Sigmoid colon (tissue), 7 donors: ENCODE results near the gene IFNLR1. TPM values are rescaled to one million over a fixed set of nuclear protein-coding genes. Genes with fewer than 3 reads are reported as not detected.

Experiments used
- DNase-seq: peaks from one replicate; pipeline ENCODE4 v3.0.0-alpha.2; 2019
- H3K27ac ChIP-seq, 4 donors: fragments of 200-600 bp; sonication (generic); one replicate each; pipeline ENCODE4 v1.5.1; 2016 to 2019; ENCODE audit warnings: mild to moderate bottlenecking in 1 of 4
- H3K27me3 ChIP-seq, 3 donors: fragments of 200-600 bp; sonication (generic); one replicate each; pipeline ENCODE4 v1.5.1; 2019; ENCODE audit warnings: mild to moderate bottlenecking in 1 of 3
- H3K36me3 ChIP-seq, 4 donors: fragments of 200-600 bp; sonication (generic); one replicate each; pipeline ENCODE4 v1.5.1; 2016 to 2019
- H3K4me1 ChIP-seq, 4 donors: fragments of 200-600 bp; sonication (generic); one replicate each; pipeline ENCODE4 v1.5.1; 2017 to 2019
- H3K4me3 ChIP-seq, 4 donors: fragments of 200-600 bp; sonication (generic); one replicate each; pipeline ENCODE4 v1.5.1; 2017 to 2019; ENCODE audit warnings: mild to moderate bottlenecking in 2 of 4, moderate library complexity in 1 of 4
- H3K9me3 ChIP-seq, 4 donors: fragments of 200-600 bp in 3 of 4; sonication (generic) in 3 of 4; one replicate each; pipeline versions ENCODE4 v1.5.1 to v1.6.1; 2013 to 2019
- EP300 ChIP-seq, 4 donors: sonication (generic); formaldehyde crosslinking; IDR thresholded peaks; one replicate each; pipeline ENCODE4 v1.6.1; 2017; ENCODE audit warnings: antibody characterized with exemption in 4 of 4
- POLR2A ChIP-seq, 2 donors: fragments of 450-650 bp; IDR thresholded peaks; one replicate each; pipeline ENCODE4 v1.6.1; 2016; ENCODE audit warnings: antibody characterized with exemption in 2 of 2, mild to moderate bottlenecking in 2 of 2, moderate library complexity in 2 of 2
- POLR2AphosphoS5 ChIP-seq, 4 donors: sonication (generic); formaldehyde crosslinking; IDR thresholded peaks; one replicate each; pipeline ENCODE4 v1.6.1; 2017; ENCODE audit warnings: antibody characterized with exemption in 4 of 4
- WGBS, 2 donors: extraction: QIAGEN DNeasy Blood & Tissue Kit; methylation state at CpG; one replicate each; pipeline ENCODE4 v1.1.7; 2013; 5-methylcytosine and 5-hydroxymethylcytosine counted together
- intact Hi-C: fragments of 100-400 bp; cut with DNase I; formaldehyde crosslinking; loops from one replicate; pipeline ENCODE4 v1.15.1; 2023
- polyA plus RNA-seq, 3 donors: library from polyadenylated mRNA; stranded (reverse); fragments of 200-250 nt; gene quantifications; one replicate each; pipeline ENCODE4 v1.2.3, GENCODE V29; 2013
- total RNA-seq, 4 donors: library from RNA; depleted of rRNA; stranded (reverse); fragments of >200 nt; gene quantifications; one replicate each; pipeline ENCODE4 v1.1.0, GENCODE V29; 2016
- TF ChIP-seq, protein P1 (sequence below), 4 experiments: fragments of 450-650 bp in 3 of 4; fragments of 200-600 bp in 1 of 4; IDR thresholded peaks; one replicate each; pipeline ENCODE4 v1.5.1; 2016 to 2019; ENCODE audit warnings: antibody characterized with exemption in 4 of 4, mild to moderate bottlenecking in 3 of 4, moderate library complexity in 2 of 4
- donor health status: healthy with polysubstance abuse.
- donor health status: Bipolar disorder and iron deficiency.
- donor health status: healthy.

The IFNLR1 gene
- total and polyA plus RNA-seq, 7 donors = 0.28 to 8.7 (median 4.2) TPM; not detected in 2

- H3K36me3 ChIP-seq = no peaks in the 10 kb centered on the region
- peaks cover 0 to 12% (median 9%) of the 10 kb centered on the region in 4 donors for H3K4me1 ChIP-seq
- intact Hi-C loops = no loop called here
- TF ChIP-seq EP300 (IDR thresholded peaks at IDR 0.05) (no peak), POLR2A (IDR thresholded peaks at IDR 0.05) (no peak), POLR2AphosphoS5 (IDR thresholded peaks at IDR 0.05) (no peak)
- TF ChIP-seq, protein P1, sequence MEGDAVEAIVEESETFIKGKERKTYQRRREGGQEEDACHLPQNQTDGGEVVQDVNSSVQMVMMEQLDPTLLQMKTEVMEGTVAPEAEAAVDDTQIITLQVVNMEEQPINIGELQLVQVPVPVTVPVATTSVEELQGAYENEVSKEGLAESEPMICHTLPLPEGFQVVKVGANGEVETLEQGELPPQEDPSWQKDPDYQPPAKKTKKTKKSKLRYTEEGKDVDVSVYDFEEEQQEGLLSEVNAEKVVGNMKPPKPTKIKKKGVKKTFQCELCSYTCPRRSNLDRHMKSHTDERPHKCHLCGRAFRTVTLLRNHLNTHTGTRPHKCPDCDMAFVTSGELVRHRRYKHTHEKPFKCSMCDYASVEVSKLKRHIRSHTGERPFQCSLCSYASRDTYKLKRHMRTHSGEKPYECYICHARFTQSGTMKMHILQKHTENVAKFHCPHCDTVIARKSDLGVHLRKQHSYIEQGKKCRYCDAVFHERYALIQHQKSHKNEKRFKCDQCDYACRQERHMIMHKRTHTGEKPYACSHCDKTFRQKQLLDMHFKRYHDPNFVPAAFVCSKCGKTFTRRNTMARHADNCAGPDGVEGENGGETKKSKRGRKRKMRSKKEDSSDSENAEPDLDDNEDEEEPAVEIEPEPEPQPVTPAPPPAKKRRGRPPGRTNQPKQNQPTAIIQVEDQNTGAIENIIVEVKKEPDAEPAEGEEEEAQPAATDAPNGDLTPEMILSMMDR (IDR thresholded peaks at IDR 0.05) = no peak
- H3K9me3 ChIP-seq = no peaks in the 10 kb centered on the region
- H3K4me3 ChIP-seq = no peak overlapping the region
- WGBS, 2 donors = 14 to 63% methylated on average over 22 of the region's 22 CpGs
- peak overlapping the region in 1 of 4 donors; percentile 17 for H3K27ac ChIP-seq
- H3K27me3 ChIP-seq = no peaks in the 10 kb centered on the region
- DNase-seq = no peak
Observed at GRCh38 chr1:24108334-24109165, 78.5 kb downstream of the IFNLR1 start.

GRCh38 chr1:24107462-24108138 is 79.5 kb downstream of the IFNLR1 start:
- no peak overlapping the region for H3K27ac ChIP-seq
- H3K4me1 ChIP-seq = peaks cover 0 to 19% (median 15%) of the 10 kb centered on the region in 4 donors
- no peaks in the 10 kb centered on the region for H3K27me3 ChIP-seq
- no peaks in the 10 kb centered on the region for H3K36me3 ChIP-seq
- TF ChIP-seq POLR2AphosphoS5 (IDR thresholded peaks at IDR 0.05) (no peak), POLR2A (IDR thresholded peaks at IDR 0.05) (no peak), EP300 (IDR thresholded peaks at IDR 0.05) (no peak)
- TF ChIP-seq, protein P1 (IDR thresholded peaks at IDR 0.05) = no peak
- no peaks in the 10 kb centered on the region for H3K9me3 ChIP-seq
- intact Hi-C loops = no loop called here
- 44 to 76% methylated on average over 18 of the region's 18 CpGs for WGBS, 2 donors
- no peak for DNase-seq
- H3K4me3 ChIP-seq = no peak overlapping the region

DNA sequence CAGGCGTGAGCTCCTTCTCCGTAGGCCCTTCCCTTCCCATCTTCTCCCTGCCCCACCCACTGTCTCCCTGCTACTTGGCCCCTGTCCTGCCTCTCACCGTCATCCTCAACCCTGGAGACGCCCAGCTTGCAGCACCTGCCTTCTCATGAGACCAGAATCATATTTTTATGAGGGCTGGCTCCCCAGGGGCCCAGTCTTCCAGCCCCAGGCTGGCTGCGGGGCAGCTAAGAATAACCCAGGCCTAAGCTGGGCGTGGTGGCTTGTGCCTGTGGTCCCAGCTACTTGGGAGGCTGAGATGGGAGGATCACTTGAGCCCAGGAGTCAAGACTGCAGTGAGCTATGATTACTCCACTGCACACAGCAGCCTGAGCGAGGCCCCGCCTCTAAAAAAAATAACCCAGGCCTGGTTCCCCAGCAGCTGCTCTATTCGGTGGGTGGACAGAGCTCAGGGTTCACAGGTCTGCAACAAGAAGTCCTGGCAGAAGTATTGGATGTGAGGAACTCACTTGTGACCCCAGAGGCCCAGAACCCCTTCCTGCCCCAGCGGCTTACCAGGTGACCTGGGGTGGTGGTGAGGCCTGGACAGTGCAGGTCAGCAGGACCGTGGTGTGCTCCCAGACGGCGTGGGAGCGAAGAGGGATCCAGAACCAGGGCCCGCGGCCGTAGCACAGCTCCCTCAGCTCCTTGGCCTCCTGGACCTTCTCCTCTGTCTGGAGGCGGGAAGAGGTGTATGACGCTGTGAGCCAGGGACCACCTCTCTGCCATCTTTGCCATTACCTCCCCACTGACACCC is 81.5 kb downstream of the IFNLR1 start:
- intact Hi-C loops = no loop called here
- H3K4me3 ChIP-seq = no peak overlapping the region
- H3K36me3 ChIP-seq = no peaks in the 10 kb centered on the region
- no peaks in the 10 kb centered on the region for H3K27me3 ChIP-seq
- H3K4me1 ChIP-seq = peaks cover 0 to 15% (median 9%) of the 10 kb centered on the region in 4 donors
- WGBS, 2 donors = 56 to 78% methylated on average over 19 of the region's 19 CpGs
- TF ChIP-seq POLR2A (IDR thresholded peaks at IDR 0.05) (no peak), EP300 (IDR thresholded peaks at IDR 0.05) (no peak), POLR2AphosphoS5 (IDR thresholded peaks at IDR 0.05) (no peak)
- TF ChIP-seq, protein P1 (IDR thresholded peaks at IDR 0.05) = no peak
- no peaks in the 10 kb centered on the region for H3K9me3 ChIP-seq
- DNase-seq = no peak
- no peak overlapping the region for H3K27ac ChIP-seq

DNA sequence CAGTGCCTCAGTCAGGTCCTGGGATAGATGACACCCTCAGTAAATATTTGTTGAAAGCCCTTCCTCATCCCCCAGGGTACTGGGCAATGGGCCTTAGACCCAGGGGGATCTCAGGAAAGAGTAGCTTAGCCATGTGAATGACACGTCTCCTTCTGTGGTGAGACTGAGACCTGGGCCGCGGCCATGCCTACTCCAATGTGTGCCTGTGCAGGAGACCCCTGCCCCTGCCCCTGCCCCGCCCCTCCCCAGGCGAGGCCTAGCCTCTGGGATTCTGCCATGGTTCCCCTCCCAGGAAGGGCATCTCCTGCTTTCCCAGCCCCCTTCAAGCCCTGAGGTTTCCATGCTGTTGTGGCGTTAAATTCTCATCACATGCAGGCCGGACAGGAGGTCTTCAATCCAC is 82.2 kb downstream of the IFNLR1 start:
- 85 to 86% methylated on average over 7 of the region's 7 CpGs for WGBS, 2 donors
- DNase-seq = no peak
- intact Hi-C loops = no loop called here

More for the DNA sequence above, 82.2 kb downstream of the IFNLR1 start:
- H3K27me3 ChIP-seq = no peaks in the 10 kb centered on the region
- H3K4me3 ChIP-seq = no peak overlapping the region
- H3K9me3 ChIP-seq = no peaks in the 10 kb centered on the region
- no peaks in the 10 kb centered on the region for H3K36me3 ChIP-seq
- TF ChIP-seq POLR2AphosphoS5 (IDR thresholded peaks at IDR 0.05) (no peak), EP300 (IDR thresholded peaks at IDR 0.05) (no peak), POLR2A (IDR thresholded peaks at IDR 0.05) (no peak)
- TF ChIP-seq, protein P1 (IDR thresholded peaks at IDR 0.05) = no peak
- H3K27ac ChIP-seq = no peak overlapping the region
- H3K4me1 ChIP-seq = peaks cover 0 to 15% (median 9%) of the 10 kb centered on the region in 4 donors

Other genes with a start within 250 kb of the IFNLR1 start
- 100 to 1,000 TPM; 111 to 198 (median 154) TPM for gene PNRC2, start 227.5 kb downstream of the IFNLR1 start, total RNA-seq
- 100 to 1,000 TPM; 104 to 223 (median 162) TPM for gene PNRC2, start 227.5 kb downstream of the IFNLR1 start, polyA plus RNA-seq
- gene SRSF10, start 207.0 kb downstream of the IFNLR1 start, total RNA-seq = 100 to 1,000 TPM in 1 of 4 donors, 10 to 100 TPM in 3; 80.6 to 105 (median 93.9) TPM
- 10 to 100 TPM; 42.6 to 61.5 (median 55.9) TPM for gene SRSF10, start 207.0 kb downstream of the IFNLR1 start, polyA plus RNA-seq
- under 1 TPM in 2 of 4 donors, not detected in 2; under 0.01 TPM for gene MYOM3, start 75.2 kb downstream of the IFNLR1 start, total RNA-seq
- 1 to 10 TPM; 3.0 to 3.7 (median 3.1) TPM for gene MYOM3, start 75.2 kb downstream of the IFNLR1 start, polyA plus RNA-seq
- gene IL22RA1, start 44.1 kb downstream of the IFNLR1 start, total RNA-seq = under 1 TPM in 2 of 4 donors, not detected in 2; 0.16 to 0.36 TPM
- 10 to 100 TPM in 2 of 3 donors, 1 to 10 TPM in 1; 7.2 to 18.5 (median 11.8) TPM for gene IL22RA1, start 44.1 kb downstream of the IFNLR1 start, polyA plus RNA-seq
- gene GRHL3, start 132.1 kb upstream of the IFNLR1 start, total RNA-seq = not detected
- gene GRHL3, start 132.1 kb upstream of the IFNLR1 start, polyA plus RNA-seq = under 1 TPM in 2 of 3 donors, not detected in 1; 0.23 to 0.63 TPM
- 1 to 10 TPM; 2.3 to 4.6 (median 2.7) TPM for gene STPG1, start 226.5 kb upstream of the IFNLR1 start, total RNA-seq
- gene STPG1, start 226.5 kb upstream of the IFNLR1 start, polyA plus RNA-seq = 10 to 100 TPM; 11.3 to 12.7 (median 11.4) TPM
- 10 to 100 TPM; 23.7 to 53.2 (median 42.3) TPM for gene NIPAL3, start 228.5 kb upstream of the IFNLR1 start, total RNA-seq
- 10 to 100 TPM in 1 of 3 donors, 1 to 10 TPM in 2; 5.8 to 19.6 (median 7.8) TPM for gene NIPAL3, start 228.5 kb upstream of the IFNLR1 start, polyA plus RNA-seq